Measurements from ENCODE around the gene LFNG.
"Not testable (repeated sequence)": the region's sequence is repeated elsewhere in the genome, so short reads cannot be mapped to it uniquely, and the experiment has no call there.

Gene LFNG

DNA sequence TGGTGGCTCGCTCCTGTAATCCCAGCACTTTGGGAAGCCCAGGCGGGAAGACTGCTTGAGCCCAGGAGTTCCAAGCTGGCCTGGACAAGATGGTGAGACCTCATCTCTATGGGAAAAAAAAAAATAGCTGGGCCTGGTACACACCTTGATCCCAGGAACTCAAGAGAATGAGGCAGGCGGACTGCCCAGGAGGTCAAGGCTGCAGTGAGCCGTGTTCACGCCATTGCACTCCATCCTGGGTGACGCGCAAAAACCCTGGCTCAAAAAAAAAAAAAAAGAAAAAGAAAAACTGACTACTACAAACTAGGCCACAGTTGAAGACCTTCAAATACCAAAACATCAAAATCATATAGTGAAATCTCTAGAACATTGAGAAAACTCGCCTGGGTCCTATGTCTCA is 31.8 kb downstream of the LFNG start:
- DNase-seq, result no peak

DNA sequence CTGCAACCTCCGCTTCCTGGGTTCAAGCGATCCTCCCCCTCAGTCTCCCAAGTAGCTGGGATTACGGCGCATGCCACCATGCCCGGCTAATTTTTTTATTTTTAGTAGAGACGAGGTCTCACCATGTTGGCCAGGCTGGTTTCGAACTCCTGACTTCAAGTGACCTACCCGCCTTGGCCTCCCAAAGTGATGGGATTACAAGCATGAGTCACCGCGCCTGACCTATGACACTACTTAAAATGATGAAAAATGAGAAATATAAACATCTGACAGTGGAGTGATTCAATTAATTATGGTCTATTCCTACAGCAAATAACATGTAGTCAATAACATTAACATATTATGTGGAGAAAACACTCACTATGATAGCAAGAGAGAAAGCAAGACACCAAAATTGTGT is 33.5 kb downstream of the LFNG start:
- DNase-seq, result no peak

DNA sequence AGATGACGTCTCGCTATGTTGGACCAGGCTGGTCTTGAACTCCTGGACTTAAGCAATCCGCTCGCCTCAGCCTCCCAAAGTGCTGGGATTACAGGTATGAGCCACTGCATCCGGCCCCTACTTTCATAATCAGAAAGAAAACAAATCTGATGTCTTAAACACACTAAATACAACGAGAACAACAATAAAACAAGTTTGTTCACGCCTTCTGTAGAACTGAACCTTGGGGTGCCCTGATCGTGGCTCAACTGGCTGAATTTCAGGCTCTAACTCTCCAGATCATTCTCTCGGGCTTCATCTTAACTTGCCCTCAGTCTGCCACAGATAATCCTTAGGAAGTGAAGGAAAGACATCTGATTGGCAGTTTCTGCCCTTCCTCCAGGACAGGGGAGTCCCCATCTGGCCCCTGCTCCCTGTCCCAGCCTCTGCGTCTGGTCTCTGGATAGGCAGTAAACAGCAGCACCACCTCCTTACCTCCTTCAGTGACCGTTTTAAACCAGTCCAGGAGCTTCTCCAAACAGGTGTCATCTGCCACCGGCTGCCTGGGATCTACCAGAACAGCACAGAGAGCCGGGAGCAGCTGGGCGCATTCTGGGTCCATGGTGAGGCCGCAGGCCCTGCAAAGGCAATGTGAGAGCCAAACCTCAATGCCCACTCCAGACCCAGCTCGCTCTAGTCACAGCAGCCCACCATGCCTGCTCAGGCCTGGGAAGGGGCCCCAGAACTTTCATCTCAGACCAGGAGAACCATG is 34.4 kb downstream of the LFNG start:
- peak; percentile 91 for DNase-seq

DNA sequence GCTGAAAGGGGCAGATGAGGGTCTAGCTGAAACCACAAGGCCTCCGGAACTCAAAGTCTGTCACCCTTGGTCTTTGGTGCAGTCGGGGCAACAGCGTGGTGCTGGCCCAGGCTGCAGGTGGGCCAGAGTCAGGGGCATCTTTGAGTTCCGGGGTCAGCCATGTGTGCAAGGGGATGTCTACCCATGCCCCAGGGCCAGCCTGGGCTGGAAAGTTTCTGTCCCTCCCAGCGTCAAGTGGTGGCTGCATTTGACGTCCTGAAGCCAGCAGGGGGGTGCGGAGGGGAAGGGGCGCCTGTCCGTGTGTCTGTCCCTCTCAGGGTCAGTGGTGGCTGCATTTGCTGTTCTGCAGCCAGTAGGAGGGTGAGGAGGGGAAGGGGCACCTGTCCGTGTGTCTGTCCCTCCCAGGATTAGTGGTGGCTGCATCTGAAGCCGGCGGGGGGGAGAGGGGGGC is 35.1 kb downstream of the LFNG start:
- peak; percentile 58 for DNase-seq

DNA sequence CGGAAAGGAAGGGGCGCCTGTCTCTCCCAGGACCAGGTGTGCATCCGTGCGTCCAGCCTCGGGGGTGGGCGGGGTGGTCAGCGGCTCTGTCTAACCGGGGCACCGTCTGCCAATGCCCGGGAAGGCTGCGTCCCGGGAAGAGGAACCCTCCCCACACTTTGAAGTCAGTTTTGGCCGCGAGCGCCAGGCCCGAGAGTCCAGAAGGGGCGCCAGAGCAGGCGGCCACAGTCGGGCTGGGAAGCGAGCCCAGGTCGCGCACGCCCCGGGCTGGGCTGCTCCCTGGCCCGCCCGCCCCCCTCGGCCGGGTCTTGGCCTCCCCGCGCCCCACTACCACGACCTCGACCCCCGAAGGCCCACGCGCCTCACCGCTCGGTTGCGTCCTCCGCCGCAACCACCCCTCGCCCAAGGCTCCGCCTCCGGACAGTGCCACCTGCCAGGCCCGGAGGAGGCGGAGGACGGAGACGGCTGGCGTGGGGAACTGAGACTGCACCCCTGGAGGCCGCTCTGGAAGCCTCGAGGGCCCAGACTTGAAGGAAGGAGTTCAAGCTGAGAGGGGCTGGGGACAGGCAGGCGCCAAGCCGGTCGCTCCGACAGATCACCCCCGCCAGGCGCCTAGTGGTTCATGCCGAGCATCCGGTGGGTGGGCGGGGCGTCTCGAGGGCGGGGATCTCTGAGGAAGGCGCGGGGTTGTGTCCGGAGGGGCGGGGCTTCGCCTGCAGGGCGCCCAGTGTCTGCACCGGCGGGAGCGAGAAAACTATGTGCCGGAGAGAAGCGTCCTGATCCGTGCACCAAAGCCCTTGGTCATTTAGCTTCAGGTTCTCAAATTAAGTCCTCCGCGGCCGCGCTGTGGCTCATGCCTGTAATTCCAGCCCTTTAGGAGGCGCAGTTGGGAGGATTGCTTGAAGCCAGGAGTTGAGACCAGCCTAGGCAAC is 35.8 kb downstream of the LFNG start, which contains the start of gene BRAT1:
Gene BRAT1, minus strand, starts transcription at position 404 of the 932 bp plus-strand sequence. CDS start 1,093 bp downstream, outside the sequence.
- peak; percentile 99 for DNase-seq

DNA sequence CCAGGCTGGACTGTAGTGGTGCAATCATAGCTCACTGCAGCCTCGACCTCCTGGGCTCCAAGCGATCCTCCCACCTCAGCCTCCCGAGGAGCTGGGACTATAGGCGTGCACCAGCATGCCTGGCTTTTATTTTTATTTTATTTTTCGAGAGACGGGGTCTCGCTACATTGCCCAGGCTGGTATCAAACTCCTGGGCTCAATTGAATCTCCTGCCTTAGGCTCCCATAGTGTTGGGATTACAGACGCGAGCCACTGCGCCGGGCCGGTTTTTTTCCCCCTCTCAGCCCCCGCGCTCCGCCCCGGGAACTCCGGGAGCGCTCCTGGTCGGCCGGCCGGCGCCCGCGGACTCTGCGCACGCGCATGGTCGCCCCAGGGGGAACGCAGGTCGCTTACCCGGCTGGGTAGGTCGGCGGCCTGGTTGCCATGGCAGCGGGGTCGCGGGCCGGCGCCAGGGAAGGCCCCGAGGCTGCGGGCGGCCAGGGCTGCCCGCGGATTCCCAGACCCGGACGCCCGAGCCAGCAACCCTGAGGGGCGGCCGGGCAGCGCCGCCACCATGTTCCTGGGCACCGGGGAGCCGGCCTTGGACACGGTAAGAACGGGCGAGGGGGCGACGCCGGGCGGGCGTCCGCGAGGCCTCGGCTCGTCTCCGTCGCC is 39.2 kb downstream of the LFNG start, which contains the start of gene IQCE:
Gene IQCE, plus strand, starts transcription at position 351 of the 654 bp plus-strand sequence. Its CDS starts 203 bp downstream, at position 554.
- DNase-seq, result peak; percentile 94

DNA sequence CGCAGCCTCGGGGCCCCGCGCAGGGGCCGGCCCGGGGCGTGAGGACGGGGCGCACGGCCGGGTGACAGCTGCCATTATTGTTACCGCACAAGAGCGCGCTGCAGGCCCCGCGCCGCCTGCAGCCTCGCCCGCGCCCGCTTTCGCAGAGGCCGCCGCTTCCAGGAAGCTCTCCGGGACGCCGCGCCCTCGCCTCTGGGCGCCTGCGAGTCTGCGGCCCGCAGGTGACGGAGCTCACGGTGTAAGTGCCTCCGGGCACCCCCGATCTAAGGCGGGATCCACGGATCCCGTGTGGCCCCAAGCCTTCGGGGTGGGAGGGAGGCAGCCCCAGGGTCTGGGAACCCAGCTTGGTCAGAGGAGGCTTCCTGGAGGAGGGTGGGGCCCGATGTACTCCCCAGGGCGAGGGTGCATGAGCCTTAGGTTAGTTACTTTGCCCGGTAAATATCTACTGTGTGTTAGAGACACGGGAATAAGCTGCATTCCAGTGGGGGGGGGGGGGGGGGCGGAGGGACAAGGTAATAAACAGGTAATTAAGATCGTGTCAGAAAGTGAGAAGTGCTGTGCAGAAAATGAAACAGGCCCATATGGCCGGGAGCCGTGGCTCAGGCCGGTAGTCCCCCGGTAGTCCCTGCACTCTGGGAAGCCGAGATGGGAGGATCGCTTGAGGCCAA is 39.8 kb downstream of the LFNG start:
- DNase-seq, result peak; percentile 42

DNA sequence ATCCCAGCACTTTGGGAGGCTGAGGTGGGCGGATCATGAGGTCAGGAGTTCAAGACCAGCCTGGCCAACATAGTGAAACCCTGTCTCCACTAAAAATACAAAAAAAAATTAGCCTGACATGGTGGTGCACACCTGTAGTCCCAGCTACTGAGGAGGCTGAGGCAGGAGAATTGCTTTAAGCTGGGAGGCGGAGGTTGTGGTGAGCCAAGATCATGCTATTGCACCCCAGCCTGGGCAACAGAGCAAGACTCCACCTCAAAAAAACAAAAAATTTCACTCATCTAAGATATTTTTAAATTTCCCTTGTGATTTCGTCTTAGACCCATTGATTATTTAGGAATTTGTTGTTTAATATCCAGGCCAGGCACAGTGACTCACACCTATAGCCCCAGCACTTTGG is 44.4 kb downstream of the LFNG start:
- DNase-seq, result not testable (repeated sequence)

DNA sequence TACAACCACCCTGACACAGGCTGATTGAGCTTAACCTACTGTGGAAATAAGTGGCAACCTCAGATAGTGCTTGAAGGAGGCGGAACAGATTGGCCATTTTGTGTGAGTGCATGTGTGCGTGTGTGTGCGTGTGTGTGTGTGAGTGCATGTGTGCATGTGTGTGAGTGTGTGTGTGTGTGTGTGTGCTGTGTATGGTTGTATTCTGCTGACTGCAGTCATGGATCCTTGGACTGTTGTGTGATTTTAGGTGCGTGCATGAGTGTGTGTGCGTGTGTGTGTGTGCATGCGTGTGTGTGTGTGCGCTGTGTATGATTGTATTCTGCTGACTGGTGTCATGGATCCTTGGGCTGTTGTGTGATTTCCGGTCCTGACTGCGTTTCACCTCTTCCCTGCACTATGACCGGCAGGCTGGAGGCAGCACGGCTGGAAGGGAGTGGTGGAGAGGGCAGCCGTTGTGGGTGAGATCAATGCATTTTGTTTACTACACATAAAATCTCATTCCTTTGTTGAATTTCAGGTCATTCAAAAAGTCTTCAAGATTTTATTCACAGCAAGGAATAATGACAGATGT is 45.5 kb downstream of the LFNG start:
- DNase-seq, result no peak

DNA sequence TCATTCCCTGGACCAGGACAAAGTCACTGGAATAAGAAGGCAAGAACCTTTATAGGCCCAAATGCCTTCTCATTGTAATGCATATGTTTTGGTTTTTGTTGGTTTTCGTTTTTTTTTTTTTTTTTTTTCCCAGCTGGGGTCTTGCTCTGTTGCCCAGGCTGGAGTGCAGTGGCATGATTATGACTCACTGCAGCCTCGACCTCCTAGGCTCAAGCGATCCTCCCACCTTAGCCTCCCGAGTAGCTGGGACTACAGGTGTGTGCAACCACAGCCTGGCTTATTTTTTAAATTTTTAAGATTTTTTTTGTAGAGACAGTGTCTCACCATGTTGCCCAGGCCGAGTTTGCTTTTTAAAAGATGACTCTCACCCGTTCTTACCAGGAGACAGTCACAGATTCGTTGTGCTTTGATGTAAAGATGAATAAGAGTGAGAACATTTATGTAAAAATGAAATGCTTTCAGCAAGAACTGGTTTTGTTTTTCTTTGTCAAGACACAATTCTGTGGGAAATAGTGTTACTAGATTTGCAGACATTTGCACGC is 46.8 kb downstream of the LFNG start:
- no peak for DNase-seq

DNA sequence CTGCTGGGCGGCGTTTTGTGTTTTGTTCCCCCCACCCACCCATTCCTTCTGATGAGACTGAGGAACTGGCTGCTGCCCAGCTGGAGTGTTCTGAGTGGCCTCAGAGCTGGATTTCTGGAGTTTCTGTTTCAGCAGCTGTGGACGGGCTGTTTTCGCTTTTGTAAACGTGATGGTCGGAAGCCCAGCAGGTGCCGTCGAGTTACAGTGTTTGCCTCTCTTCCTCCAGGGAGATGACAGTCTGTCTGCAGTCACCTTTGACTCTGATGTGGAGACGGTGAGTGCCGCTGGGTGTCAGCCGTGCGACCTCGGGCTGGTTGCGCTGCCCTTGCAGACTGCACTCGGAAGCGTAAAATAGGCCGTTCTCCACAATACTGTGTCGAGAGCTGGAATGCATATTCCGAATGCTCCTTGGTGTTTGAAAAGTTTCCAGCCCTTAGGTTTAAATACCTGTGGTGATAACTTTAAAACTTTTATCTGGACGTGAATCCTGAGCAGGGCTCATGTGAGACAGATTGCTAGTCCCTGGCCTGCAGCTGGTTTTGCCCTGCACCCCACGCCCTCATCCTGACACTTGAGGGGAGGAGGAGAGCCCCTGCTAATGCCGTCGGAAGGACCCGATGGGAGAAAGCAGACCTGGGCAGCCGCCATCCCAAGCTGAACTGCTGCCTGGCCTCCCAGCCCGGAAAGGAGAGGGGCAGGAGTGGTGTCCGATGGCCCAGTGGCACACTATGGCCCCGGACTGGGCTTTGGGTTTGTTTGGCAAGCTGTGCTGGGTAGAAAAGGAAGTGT is 47.5 kb downstream of the LFNG start:
- no peak for DNase-seq

DNA sequence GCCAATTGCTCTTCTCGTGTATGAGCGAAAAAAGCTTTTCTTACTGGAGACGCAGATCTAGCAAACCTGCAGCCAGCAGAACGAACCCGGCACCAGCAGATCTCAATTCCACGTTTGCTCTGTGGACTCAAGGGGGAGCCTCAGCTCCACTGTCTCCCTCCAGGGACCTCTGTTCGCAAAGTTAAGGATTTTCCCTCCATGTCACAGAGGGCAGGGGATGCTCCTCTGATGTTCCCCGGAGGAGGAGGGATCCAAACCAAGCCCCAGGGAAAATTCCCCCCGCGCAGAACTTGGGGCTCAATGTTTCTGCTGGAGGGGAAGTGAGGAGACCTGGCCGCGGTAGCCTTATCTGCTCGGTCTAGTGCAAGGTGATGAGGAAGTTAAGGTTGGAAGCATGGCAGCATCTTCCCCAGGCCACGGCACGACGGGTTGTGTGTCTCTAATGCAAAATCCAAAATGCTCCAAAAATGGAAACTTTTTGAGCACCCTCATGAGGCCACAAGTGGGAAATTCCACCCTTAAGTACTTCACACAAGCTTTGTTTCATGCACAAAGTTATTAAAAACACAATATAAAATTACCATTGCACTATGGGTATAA is 48.2 kb downstream of the LFNG start:
- DNase-seq, result peak; percentile 57

DNA sequence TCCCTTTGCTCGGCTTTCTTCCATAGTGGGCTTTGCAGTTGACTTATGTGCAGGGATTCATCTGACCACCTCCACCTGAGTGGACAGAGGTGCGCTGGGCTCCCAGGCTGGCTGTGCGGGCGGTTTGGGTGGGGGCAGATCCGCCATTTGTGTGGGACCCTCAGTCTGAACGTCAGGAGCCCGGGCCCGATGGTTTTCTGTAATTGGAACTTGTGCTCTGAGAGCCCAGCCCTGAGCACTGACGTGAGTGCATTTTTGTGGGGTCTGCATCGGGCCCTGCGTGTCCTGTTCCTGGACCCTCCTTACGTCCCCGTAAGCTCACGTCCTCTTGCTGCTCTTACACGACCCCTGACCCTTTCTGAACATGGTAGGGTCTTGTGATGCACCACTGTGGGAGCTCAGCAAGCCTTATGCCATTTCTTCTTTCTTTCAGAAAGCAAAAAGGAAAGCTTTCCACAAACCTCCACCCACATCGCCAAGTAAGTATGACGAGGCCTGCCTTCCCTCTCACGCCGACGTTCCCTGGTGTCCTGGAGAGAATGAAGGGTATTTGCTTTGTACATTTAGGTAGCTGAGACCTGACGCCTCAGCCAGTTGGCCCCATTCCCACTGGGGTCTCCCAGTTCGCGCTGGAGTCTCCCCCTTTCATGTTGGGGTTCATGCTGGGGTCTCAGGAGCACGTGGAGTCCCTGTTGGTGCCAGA is 49.1 kb downstream of the LFNG start:
- no peak for DNase-seq

DNA sequence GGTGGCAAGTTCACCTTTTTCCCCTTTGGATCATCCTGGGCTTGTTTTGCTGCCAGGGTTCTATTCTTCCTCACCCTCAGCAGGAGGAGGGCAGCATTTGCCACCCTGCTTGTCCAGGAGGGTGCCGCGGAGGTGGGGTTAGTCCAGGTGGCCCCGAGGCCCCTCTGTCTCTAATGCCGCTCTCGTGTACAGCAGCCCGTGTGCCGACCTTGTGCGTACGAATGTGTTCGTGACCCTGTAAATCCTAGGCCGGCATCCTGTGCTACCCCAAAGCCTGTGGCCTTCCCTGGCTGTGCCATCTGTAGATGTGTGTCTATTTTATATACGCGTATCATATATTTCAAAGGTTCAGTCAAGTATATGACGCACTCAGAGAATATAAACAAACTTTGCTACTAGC is 49.8 kb downstream of the LFNG start:
- DNase-seq, result no peak

DNA sequence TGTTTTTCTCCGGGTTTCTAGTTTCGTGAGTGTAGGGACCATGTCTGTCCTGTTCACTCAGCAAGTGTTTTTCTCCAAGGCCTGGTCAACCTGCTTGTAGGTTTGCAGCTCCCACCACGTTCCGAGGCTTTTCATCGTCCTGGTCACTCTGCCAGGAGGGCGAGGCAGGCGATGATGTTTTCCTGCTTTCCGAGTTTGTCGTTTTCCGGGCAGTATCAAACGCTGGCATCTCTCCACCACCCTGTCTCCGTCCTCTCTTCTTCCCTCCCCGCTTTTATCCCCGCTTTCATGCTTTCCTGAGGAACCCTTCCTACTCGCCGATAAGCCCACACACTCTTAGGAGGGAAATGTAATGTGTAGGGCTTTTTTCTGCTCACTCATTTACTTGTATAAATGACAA is 50.4 kb downstream of the LFNG start:
- DNase-seq, result no peak

DNA sequence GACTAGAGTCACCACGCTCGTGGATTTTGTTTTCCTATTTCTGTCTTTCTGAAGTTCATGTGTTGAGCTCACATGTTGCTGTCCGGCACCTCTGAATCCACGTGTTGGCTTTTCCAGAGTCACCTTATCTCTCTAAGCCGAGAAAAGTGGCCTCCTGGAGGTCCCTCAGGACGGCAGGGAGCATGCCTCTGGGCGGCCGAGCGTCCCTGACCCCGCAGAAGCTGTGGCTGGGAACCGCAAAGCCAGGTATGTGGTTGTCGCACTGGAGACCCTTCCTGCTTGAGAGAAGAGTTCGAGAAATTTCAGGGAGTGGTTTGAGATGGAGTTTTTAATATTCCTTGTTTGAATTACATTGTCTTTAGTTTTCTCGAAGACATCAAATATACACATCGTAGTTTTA is 51.8 kb downstream of the LFNG start:
- DNase-seq, result no peak

DNA sequence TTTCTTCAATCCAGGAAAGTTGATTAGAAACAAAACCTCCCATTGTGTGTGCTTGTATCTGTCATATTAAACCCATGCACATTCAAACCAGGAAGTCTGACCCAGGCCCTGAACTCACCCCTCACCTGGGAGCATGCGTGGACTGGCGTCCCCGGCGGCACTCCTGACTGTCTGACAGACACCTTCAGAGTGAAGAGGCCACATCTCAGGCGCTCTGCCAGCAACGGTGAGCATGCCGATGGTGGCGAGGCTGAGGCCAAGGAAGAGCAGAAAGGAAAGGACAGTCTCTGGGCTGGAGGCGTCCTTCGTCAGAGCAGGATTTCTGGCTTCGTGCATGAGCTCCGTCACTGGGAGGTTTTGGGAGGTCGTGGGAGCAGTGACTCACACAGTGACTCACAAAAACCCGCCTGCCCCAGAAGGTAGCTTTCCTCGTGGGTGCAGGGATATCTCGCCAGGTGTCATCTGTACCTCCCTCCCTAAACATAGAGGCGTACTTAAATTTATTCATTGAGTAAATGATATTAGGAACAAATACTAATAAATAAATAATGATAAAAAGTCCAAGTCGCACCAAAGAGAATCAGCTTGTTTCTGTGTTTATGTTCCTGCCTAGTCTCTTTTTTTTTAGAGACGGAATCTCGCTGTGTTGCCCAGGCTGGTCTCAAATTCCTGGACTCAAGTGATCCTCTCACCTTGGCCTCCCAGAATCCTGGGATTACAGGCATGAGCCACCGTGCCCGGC is 52.7 kb downstream of the LFNG start:
- DNase-seq, result no peak

DNA sequence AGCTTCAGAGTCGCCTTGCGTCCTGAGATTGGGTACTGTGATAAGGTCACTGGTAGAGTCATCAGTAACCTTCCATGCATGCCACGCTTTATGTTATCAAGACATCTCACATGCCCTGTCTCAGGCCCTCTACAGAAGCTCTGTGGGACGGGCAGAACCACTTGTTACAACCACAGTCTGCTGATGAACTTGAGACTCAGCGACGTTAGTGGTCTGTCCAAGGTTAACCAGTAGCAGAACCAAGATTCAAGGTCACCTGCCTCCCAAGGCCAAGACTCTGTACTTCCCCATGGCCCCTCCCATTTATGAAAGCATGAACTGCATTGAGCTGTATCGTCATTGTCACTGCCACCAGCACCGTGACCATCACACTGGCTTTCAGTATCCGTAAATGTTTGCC is 54.2 kb downstream of the LFNG start:
- no peak for DNase-seq

DNA sequence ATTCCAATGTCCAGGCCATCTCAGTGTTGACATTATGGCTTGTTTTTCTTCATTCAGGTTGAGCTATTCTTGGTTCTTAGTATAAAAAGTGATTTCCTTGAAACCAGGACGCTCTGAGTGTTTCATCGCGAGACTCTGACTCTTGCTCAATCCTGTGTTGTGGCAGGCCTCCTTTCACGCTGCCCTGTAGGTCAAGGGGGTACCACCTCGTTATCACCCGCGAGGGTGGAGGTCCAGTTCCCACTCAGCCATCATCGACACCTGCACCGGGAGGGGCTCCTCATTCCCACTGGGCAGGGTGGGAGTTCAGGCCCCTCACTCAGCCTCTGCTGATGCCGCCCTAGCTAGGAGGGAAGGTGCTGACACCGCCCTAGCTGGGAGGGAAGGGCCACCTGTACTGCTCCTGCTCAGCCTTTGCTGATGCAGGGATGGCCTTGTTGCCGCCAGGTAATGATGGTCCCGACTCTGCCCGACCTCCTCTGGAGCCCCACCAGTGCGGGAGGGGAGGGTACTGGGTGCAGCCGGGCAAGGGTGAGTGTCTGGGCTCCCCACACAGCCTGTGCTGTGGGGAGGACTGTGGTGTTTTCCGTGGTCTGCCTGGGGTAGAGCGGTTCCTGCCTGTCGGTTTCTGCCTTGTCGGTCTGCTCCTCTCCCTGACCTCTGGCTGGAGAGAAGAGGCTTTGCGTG is 55.6 kb downstream of the LFNG start:
- no peak for DNase-seq
